Large intestine (tissue), 3 donors: ENCODE results near the gene LGALS1. TPM values are rescaled to one million over a fixed set of nuclear protein-coding genes. Genes with fewer than 3 reads are reported as not detected.

Experiments
- DNase-seq, 2 donors: peaks; one replicate each; pipeline versions ENCODE4 v3.0.0 to v3.0.0-alpha.2; 2013
- H3K27ac ChIP-seq: one replicate; pipeline ENCODE4 v1.5.1; 2013; ENCODE audit warnings: low read length
- H3K27me3 ChIP-seq: 2 replicates; pipeline ENCODE4 v1.6.1; 2013; ENCODE audit warnings: low read length; ENCODE audit not compliant: control insufficient read depth, insufficient read depth
- H3K36me3 ChIP-seq: 2 replicates; pipeline ENCODE4 v1.6.1; 2013; ENCODE audit warnings: low read length; ENCODE audit not compliant: control insufficient read depth, insufficient read depth
- H3K4me1 ChIP-seq: one replicate; pipeline ENCODE4 v1.6.1; 2013; ENCODE audit warnings: low read length; ENCODE audit not compliant: control insufficient read depth, insufficient read depth
- H3K4me3 ChIP-seq: one replicate; pipeline ENCODE4 v1.5.1; 2013; ENCODE audit warnings: low read length
- H3K9me3 ChIP-seq: one replicate; pipeline ENCODE4 v1.6.1; 2013; ENCODE audit warnings: mild to moderate bottlenecking, low read depth, low read length, moderate library complexity; ENCODE audit not compliant: control insufficient read depth
- WGBS: methylation state at CpG from one replicate; pipeline ENCODE4 v1.1.5; 2013; ENCODE audit warnings: low lambda C conversion rate; ENCODE audit not compliant: insufficient coverage; 5-methylcytosine and 5-hydroxymethylcytosine counted together
- polyA plus RNA-seq: library from polyadenylated mRNA; unstranded; fragments of 120-200 nt; gene quantifications from one replicate; pipeline ENCODE4 v1.2.1, GENCODE V29; 2013

LGALS1 gene
- polyA plus RNA-seq, 1 donor, result 644 TPM

DNA sequence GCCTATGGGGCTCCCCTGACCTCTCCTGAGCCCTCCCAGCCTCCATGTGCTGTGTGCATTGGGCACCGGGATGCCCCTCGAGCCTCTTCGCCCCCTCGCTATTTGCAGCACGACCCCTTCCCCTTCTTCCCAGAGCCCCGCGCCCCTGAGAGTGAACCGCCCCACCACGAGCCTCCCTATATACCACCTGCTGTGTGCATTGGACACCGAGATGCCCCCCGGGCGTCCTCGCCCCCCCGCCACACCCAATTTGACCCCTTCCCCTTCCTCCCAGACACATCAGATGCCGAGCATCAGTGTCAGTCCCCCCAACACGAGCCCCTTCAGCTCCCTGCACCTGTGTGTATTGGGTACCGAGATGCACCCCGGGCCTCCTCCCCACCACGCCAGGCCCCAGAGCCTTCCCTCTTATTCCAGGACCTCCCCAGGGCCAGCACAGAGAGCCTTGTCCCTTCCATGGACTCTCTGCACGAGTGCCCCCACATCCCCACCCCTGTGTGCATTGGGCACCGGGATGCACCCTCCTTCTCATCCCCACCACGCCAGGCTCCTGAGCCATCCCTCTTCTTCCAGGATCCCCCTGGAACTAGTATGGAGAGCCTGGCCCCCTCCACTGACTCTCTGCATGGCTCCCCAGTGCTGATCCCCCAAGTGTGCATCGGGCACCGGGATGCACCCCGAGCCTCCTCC is 50.3 kb downstream of the LGALS1 start:
- Histone ChIP-seq H3K9me3 (no peaks in the 10 kb centered on the region), H3K27ac (no peak overlapping the region), H3K4me3 (no peak overlapping the region), H3K4me1 (no peaks in the 10 kb centered on the region), H3K36me3 (no peaks in the 10 kb centered on the region), H3K27me3 (no peaks in the 10 kb centered on the region)
- no peak for DNase-seq
- WGBS, result no CpG with 5 or more reads among the region's 25 CpGs

- H3K27me3 ChIP-seq, result no peaks in the 10 kb centered on the region
- DNase-seq, result no peak
- no peaks in the 10 kb centered on the region for H3K36me3 ChIP-seq
- WGBS, result 100% methylated on average over 1 of the region's 20 CpGs
- no peaks in the 10 kb centered on the region for H3K4me1 ChIP-seq
- no peak overlapping the region for H3K27ac ChIP-seq
- H3K9me3 ChIP-seq, result no peaks in the 10 kb centered on the region
- no peak overlapping the region for H3K4me3 ChIP-seq
Observed at GRCh38 chr22:37726241-37726887, 50.9 kb downstream of the LGALS1 start.

GRCh38 chr22:37728620-37729019 is 53.2 kb downstream of the LGALS1 start:
- H3K9me3 ChIP-seq, result peaks cover 3% of the 10 kb centered on the region
- no peaks in the 10 kb centered on the region for H3K36me3 ChIP-seq
- no peaks in the 10 kb centered on the region for H3K27me3 ChIP-seq
- H3K4me3 ChIP-seq, result no peak overlapping the region
- no peak overlapping the region for H3K27ac ChIP-seq
- H3K4me1 ChIP-seq, result peaks cover 14% of the 10 kb centered on the region
- WGBS, result no CpG with 5 or more reads among the region's 1 CpG
- DNase-seq, result no peak

Other genes starting within 250 kb of the LGALS1 start
- 0.27 TPM for gene ELFN2, start 248.2 kb upstream of the LGALS1 start, polyA plus RNA-seq
- 9.1 TPM for gene MFNG, start 189.3 kb upstream of the LGALS1 start, polyA plus RNA-seq
- gene CARD10, start 156.2 kb upstream of the LGALS1 start, polyA plus RNA-seq, result 36.0 TPM
- 50.3 TPM for gene CDC42EP1, start 115.2 kb upstream of the LGALS1 start, polyA plus RNA-seq
- gene LGALS2, start 95.5 kb upstream of the LGALS1 start, polyA plus RNA-seq, result 308 TPM
- gene GGA1, start 66.8 kb upstream of the LGALS1 start, polyA plus RNA-seq, result 49.7 TPM
- gene SH3BP1, start 36.0 kb upstream of the LGALS1 start, polyA plus RNA-seq, result 59.4 TPM
- 24.7 TPM for gene PDXP, start 16.9 kb upstream of the LGALS1 start, polyA plus RNA-seq
- gene NOL12, start 10.7 kb downstream of the LGALS1 start, polyA plus RNA-seq, result 18.1 TPM
- 43.5 TPM for gene TRIOBP, start 21.4 kb downstream of the LGALS1 start, polyA plus RNA-seq
- gene GCAT, start 132.3 kb downstream of the LGALS1 start, polyA plus RNA-seq, result 9.2 TPM
- gene GALR3, start 147.7 kb downstream of the LGALS1 start, polyA plus RNA-seq, result 0.04 TPM
- 25.1 TPM for gene ANKRD54, start 168.7 kb downstream of the LGALS1 start, polyA plus RNA-seq
- gene EIF3L, start 173.8 kb downstream of the LGALS1 start, polyA plus RNA-seq, result 644 TPM
- gene MICALL1, start 230.7 kb downstream of the LGALS1 start, polyA plus RNA-seq, result 14.5 TPM